Right lobe of liver (tissue), 6 donors: Measurements from ENCODE around the gene GZMB. TPM values are rescaled to one million over a fixed set of nuclear protein-coding genes. Genes with fewer than 3 reads are reported as not detected.

Source experiments
- ATAC-seq, 4 donors: fragments of 200-7000 bp; cut with Tn5 transposase; one replicate each; pipeline ENCODE4 v1.9.1; 2020; ENCODE audit warnings: mild to moderate bottlenecking in 4 of 4, moderate library complexity in 4 of 4
- DNase-seq, 3 donors: peaks; one replicate each; pipeline ENCODE4 v3.0.0-alpha.2; 2020
- H3K27ac ChIP-seq, 3 donors: fragments of 200-600 bp; one replicate each; pipeline ENCODE4 v1.8.0; 2022
- H3K27me3 ChIP-seq, 2 donors: fragments of 200-600 bp; one replicate each; pipeline ENCODE4 v1.8.0; 2022
- H3K36me3 ChIP-seq, 4 donors: fragments of 200-600 bp; sonication (generic) in 1 of 4; one replicate each; pipeline versions ENCODE4 v1.5.1 to v1.8.0; 2017 to 2022; ENCODE audit warnings: control low read depth in 1 of 4
- H3K4me1 ChIP-seq, 4 donors: fragments of 200-600 bp; sonication (generic) in 1 of 4; one replicate each; pipeline versions ENCODE4 v1.5.1 to v1.8.0; 2017 to 2022; ENCODE audit warnings: control low read depth in 1 of 4
- H3K4me3 ChIP-seq, 3 donors: fragments of 200-600 bp; one replicate each; pipeline ENCODE4 v1.8.0; 2022
- H3K9me3 ChIP-seq, 4 donors: fragments of 200-600 bp; sonication (generic) in 1 of 4; one replicate each; pipeline versions ENCODE4 v1.5.1 to v1.8.0; 2017 to 2022; ENCODE audit warnings: control low read depth in 1 of 4
- CTCF ChIP-seq, 4 donors: fragments of 200-600 bp in 3 of 4; fragments of 450-650 bp in 1 of 4; IDR thresholded peaks; one replicate each; pipeline versions ENCODE4 v1.5.1 to v1.8.0; 2016 to 2022; ENCODE audit warnings: antibody characterized with exemption in 4 of 4, mild to moderate bottlenecking in 2 of 4
- POLR2A ChIP-seq: fragments of 450-650 bp; IDR thresholded peaks from one replicate; pipeline ENCODE4 v1.6.1; 2017; ENCODE audit warnings: antibody characterized with exemption, mild to moderate bottlenecking
- WGBS: methylation state at CpG from one replicate; pipeline ENCODE4 v1.1.6; 2018; ENCODE audit warnings: low coverage, low lambda C conversion rate; ENCODE audit not compliant: insufficient coverage; ENCODE audit errors: missing lambda C conversion rate; 5-methylcytosine and 5-hydroxymethylcytosine counted together
- intact Hi-C, 2 donors: fragments of 100-400 bp; cut with DNase I; formaldehyde crosslinking; loops; one replicate each; pipeline versions ENCODE4 v1.11.2 to v1.14.1; 2022
- total RNA-seq, 6 experiments: library from RNA; depleted of rRNA in 2 of 6; stranded (reverse); fragments of >200 nt in 2 of 6; fragmentation: NEBNext Ultra II Directional in 3 of 6; extraction: Animal tissue kit (Norgen Biotek cat#: 25700) in 3 of 6; gene quantifications; one replicate each; pipeline versions ENCODE4 v1.1.0 to v1.2.4, GENCODE V29; 2016 to 2023
- donor health status: DM: no; HTN: yes; CAD: no.
- donor health status: DM: no; HTN: no; CAD: no.
- donor health status: DM: no; HTN: no; CAD: no.
- donor health status: DM: no; HTN: yes; CAD: no.
- donor health status: DM: no; HTN: yes; CAD: no.

GZMB gene
- total RNA-seq, 6 experiments from 2014 or later = 0.66 to 0.88 (median 0.78) TPM; not detected in 2

- peak overlapping the region in 2 of 3 donors; percentile 2 to 22 for H3K4me3 ChIP-seq
- 1% methylated on average over 11 of the region's 11 CpGs for WGBS
- TF ChIP-seq POLR2A (no peak), CTCF (IDR thresholded peaks at IDR 0.05) (peak; percentile 87 to 99 (median 96))
- H3K9me3 ChIP-seq = no peaks in the 10 kb centered on the region
- intact Hi-C loops = no loop called here
- H3K27ac ChIP-seq = no peak overlapping the region
- DNase-seq = peak; percentile 62 to 81 (median 66)
- H3K27me3 ChIP-seq = no peaks in the 10 kb centered on the region
- H3K4me1 ChIP-seq = peaks cover 0 to 4% (median 0%) of the 10 kb centered on the region in 4 donors
- peak; percentile 98 to 100 (median 99) for ATAC-seq
- H3K36me3 ChIP-seq = no peaks in the 10 kb centered on the region
Measured at GRCh38 chr14:24678801-24679247, 44.8 kb upstream of the GZMB start.

DNA sequence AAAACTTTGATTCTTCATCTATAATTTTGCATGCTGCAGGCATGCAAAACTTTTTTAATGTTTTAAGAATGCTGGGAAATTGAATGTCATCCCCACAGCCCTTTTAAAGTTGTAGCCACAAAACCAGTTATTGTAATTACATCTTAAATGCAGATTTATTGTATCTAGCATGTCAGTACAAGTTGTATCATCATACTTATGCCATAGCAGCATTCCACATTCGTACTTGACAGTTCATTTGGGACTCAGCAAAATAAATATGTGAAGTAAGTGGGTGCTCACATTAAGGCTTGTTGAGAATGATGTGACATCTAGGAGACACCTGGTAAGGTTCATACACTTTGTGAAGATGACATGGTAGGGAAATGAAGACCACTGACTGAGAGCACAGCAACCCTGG, 44.0 kb upstream of the GZMB start:
- H3K4me3 ChIP-seq = no peak overlapping the region
- 81% methylated on average over 1 of the region's 1 CpG for WGBS
- no peak overlapping the region for H3K27ac ChIP-seq
- H3K9me3 ChIP-seq = no peaks in the 10 kb centered on the region
- peaks cover 0 to 4% (median 0%) of the 10 kb centered on the region in 4 donors for H3K4me1 ChIP-seq
- ATAC-seq = no peak
- TF ChIP-seq CTCF (IDR thresholded peaks at IDR 0.05) (no peak), POLR2A (no peak)
- no peaks in the 10 kb centered on the region for H3K27me3 ChIP-seq
- DNase-seq = no peak
- H3K36me3 ChIP-seq = no peaks in the 10 kb centered on the region
- intact Hi-C loops = no loop called here

DNA sequence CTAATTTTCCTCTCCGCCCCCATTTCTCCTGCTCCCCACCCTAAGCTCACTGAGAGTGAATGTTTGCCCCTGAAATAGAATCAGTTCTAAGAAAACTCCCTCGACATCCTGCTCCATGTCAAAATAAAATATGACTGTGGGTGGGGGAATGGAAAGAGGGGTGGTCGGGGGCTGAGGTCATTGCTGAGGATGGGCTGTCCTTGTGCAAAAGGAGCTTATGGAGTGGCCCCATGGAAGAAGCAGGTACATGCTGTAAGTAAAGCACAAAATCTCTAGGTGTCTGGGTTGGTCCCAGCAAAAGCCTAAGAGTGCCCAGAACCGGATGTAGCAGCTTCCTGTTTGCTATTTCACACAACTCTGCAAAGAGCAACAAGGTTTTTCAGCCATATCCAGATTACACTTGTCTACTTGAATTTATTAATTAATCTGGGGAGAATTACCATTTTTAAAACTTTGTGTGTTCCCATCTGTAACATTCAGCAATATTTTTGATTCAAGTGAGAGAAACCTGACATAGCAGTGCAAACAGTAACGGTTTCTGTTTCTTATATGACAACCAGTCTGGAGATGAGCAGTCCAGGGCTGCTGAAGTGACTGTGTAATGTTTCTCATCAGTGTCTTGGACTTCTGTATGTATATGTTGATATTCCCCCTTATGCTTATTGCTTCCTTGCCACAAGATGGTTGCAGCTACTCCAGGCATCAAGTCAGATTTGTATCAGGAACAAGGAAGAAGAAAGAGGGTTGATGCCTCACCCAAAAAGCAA, 40.4 kb upstream of the GZMB start:
- Histone ChIP-seq H3K9me3 (no peaks in the 10 kb centered on the region), H3K27ac (peak overlapping the region in 1 of 3 donors; percentile 1), H3K4me1 (peaks cover 0 to 4% (median 0%) of the 10 kb centered on the region in 4 donors), H3K4me3 (no peak overlapping the region), H3K36me3 (no peaks in the 10 kb centered on the region), H3K27me3 (no peaks in the 10 kb centered on the region)
- WGBS = 21% methylated on average over 5 of the region's 5 CpGs
- intact Hi-C loops = no loop called here
- DNase-seq = no peak
- TF ChIP-seq POLR2A (no peak), CTCF (IDR thresholded peaks at IDR 0.05) (no peak)
- ATAC-seq = peak; percentile 31 to 47 (median 42)

DNA sequence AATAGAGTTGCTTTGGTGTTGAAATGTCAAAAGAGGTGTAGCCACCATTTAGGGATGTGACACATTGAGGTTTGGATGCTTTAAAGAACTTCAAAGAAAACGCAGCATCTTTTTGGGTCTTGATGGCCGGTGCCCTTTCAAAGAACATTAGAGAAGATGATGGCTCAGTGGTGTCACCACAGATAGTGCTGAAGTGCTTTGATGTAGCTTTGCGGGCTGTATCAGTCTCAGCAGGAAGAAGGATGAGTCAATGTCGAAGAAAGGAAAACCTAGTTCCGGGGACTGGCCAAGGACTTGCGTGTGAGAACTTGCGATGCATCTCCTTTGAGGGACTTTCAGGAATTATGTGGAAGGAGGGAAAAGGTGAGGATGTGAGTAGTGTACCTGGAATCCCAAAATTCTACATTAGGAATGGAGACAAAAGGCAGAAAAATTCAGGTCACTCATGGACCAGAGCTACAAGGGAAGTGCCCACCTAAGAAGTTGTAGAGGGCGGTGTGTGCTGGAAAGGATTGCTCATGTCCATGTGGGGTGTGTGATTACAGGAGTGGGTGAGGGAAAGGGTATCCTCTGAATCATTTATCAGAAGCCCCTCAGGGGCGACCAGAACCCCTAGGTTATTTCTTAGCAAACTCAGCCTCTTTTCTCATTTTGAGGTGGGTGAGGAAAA, 39.7 kb upstream of the GZMB start:
- H3K27me3 ChIP-seq = no peaks in the 10 kb centered on the region
- peak overlapping the region in 1 of 3 donors; percentile 1 for H3K27ac ChIP-seq
- intact Hi-C loops = no loop called here
- WGBS = 31% methylated on average over 9 of the region's 9 CpGs
- H3K4me1 ChIP-seq = peaks cover 0 to 3% (median 0%) of the 10 kb centered on the region in 4 donors
- H3K36me3 ChIP-seq = no peaks in the 10 kb centered on the region
- no peak overlapping the region for H3K4me3 ChIP-seq
- peak in 2 of 4 donors; percentile 31 to 32 for ATAC-seq
- H3K9me3 ChIP-seq = no peaks in the 10 kb centered on the region
- DNase-seq = no peak
- TF ChIP-seq POLR2A (no peak), CTCF (IDR thresholded peaks at IDR 0.05) (no peak)
